ENCODE measurements around the gene SOS2.

DNA sequence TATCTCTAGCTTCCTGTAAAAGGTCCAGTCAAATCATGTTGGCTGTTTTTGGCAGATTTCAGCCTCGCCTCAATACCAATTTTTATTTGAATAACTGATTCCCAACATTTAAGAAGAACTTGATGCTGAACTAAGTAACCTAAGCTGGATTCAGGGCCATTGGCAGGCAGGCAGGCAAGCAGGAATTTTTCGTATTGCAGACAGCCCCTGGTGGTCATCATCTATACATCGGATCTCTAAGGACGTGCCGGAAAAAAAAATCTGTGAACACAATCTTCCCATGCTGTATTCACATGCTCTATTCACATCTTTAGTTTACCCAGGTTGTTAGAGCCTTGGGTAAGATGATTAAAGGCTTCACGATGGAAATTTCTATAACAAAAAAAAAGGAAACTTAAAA, 122.0 kb downstream of the SOS2 start:
- TF ChIP-seq, protein P1, sequence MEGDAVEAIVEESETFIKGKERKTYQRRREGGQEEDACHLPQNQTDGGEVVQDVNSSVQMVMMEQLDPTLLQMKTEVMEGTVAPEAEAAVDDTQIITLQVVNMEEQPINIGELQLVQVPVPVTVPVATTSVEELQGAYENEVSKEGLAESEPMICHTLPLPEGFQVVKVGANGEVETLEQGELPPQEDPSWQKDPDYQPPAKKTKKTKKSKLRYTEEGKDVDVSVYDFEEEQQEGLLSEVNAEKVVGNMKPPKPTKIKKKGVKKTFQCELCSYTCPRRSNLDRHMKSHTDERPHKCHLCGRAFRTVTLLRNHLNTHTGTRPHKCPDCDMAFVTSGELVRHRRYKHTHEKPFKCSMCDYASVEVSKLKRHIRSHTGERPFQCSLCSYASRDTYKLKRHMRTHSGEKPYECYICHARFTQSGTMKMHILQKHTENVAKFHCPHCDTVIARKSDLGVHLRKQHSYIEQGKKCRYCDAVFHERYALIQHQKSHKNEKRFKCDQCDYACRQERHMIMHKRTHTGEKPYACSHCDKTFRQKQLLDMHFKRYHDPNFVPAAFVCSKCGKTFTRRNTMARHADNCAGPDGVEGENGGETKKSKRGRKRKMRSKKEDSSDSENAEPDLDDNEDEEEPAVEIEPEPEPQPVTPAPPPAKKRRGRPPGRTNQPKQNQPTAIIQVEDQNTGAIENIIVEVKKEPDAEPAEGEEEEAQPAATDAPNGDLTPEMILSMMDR (IDR thresholded peaks at IDR 0.05): no peak
- TF ChIP-seq POLR2A (IDR thresholded peaks at IDR 0.05): no peak
